ENCODE data around the gene MICOS13. TPM values are rescaled to one million over a fixed set of nuclear protein-coding genes. Genes with fewer than 3 reads are reported as not detected.
"Not testable (repeated sequence)": the region's sequence is repeated elsewhere in the genome, so short reads cannot be mapped to it uniquely, and the experiment has no call there.

Gene MICOS13
- total RNA-seq, 2 donors from 2014 or later = 127 to 142 TPM

- ATAC-seq = peak; percentile 17 to 18
- peak; percentile 84 for DNase-seq
- intact Hi-C loops (cut with DNase I) = no loop called here
Observed at GRCh38 chr19:5690955-5691821, 10.9 kb upstream of the MICOS13 start.

DNA sequence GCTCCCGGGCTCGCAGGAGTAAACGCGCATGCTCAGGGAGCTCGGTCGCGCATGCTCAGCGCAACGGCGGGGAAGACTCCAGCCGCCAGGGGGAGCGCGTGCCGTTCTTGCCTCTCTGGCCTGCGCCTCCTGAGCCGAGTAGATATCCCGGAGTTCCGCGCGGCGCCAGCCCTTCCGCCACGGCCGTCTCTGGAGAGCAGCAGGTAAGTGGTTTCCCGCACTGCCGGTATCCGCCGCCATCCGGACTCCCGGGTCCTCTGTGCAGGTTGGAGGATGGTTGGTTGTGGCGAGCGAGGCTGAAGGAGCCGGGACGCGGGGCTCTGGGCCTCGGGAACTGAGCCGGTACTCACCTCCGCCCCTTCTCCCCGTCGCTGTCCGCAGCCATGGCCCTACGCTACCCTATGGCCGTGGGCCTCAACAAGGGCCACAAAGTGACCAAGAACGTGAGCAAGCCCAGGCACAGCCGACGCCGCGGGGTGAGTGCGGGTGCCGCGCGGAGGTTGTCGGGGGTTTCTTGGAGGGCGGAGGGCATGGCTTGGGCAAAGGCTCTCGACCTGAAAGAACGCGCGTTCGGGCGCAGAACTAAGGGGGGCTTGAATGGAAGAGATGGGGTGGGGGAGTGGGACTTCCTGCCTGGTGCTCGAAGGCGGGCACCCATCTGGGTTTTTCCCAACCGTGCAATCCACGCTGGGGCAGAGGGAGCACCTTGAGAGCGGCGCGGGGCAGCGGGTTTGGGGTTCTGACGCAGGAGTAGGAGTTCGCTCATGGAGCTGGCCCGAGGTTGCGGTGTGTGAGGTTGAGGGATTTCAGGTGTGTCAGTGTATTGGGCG lies 10.0 kb upstream of the MICOS13 start, which contains the start of gene RPL36:
Gene RPL36, plus strand, starts transcription at position 171 of the 830 bp plus-strand sequence. Its CDS starts 213 bp downstream, at position 384.
- intact Hi-C loops (cut with DNase I) = no loop called here
- DNase-seq (peak; percentile 98), ATAC-seq (peak; percentile 70 to 75)

- DNase-seq; ATAC-seq; intact Hi-C loops (cut with DNase I): not testable (repeated sequence)
Observed at GRCh38 chr19:5688262-5688881, 8.1 kb upstream of the MICOS13 start.

DNA sequence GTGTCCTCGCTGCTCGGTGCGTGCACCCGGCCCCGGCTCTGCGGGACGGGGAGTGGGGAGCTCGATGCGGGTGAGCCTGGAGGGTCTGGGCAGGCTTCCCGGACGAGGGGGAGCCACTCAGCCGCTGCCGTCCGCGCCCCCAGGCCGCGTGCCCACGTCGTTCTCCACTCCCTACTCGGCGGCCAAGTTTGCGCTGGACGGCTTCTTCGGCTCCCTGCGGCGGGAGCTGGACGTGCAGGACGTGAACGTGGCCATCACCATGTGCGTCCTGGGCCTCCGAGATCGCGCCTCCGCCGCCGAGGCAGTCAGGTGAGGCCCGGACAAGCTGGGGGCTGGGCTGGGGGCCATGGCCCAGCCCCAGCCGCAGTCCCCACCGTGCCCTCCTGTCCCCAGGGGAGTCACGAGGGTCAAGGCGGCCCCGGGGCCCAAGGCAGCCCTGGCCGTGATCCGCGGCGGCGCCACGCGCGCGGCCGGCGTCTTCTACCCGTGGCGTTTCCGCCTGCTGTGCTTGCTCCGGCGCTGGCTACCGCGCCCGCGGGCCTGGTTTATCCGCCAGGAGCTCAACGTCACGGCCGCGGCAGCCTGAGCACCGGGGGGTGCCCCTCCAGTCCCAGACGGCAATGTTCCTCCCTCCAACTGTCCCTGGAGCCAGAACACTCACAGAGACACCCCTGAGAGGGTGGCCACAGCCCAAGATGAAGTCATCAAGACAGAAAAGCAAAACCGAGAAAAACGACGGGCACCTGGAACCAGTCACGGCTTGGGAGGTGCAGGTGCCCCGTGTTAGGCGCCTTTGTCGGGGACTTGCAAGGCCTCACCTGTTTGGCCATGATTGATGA lies 7.3 kb upstream of the MICOS13 start:
- intact Hi-C loops (cut with DNase I) = no loop called here
- ATAC-seq (no peak), DNase-seq (no peak)

DNA sequence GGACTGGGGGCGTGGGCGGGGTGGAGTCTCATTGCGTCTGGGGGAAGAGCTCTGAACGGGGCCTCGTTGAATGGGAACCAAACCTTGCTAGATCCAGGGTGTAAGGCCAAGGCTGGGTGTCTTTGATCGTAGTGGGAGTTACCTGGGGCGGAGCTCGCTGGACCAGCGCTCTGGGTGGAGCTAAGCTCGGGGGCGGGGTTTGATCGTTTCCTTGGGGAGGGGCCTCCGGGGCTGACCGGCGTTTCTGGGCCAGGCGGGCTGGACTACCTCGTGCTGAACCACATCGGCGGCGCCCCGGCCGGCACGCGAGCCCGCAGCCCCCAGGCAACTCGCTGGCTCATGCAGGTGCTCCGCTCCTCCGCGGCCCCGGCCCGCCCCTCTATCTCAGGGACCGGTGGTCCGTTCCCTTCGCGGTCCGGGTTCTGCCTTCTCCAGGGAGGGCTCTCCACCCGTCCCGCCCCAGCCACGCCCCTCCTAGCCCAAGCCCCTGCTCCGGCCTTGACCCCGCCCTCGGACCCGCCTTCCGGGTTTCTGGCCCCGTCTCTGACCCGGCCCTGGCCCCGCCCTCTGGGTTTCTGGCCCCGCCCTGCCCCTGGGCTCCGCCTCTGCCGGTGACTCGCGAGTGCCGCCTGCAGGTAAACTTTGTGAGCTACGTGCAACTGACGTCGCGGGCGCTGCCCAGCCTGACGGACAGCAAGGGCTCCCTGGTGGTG lies 6.5 kb upstream of the MICOS13 start:
- intact Hi-C loops (cut with DNase I) = no loop called here
- ATAC-seq (peak; percentile 87 to 88), DNase-seq (peak; percentile 100)

GRCh38 chr19:5686326-5686646 lies 6.0 kb upstream of the MICOS13 start:
- ATAC-seq (no peak), DNase-seq (no peak)
- intact Hi-C loops (cut with DNase I) = no loop called here

- intact Hi-C loops (cut with DNase I) = no loop called here
- no peak for DNase-seq
- no peak for ATAC-seq
Observed at GRCh38 chr19:5684694-5685430, 4.5 kb upstream of the MICOS13 start.

DNA sequence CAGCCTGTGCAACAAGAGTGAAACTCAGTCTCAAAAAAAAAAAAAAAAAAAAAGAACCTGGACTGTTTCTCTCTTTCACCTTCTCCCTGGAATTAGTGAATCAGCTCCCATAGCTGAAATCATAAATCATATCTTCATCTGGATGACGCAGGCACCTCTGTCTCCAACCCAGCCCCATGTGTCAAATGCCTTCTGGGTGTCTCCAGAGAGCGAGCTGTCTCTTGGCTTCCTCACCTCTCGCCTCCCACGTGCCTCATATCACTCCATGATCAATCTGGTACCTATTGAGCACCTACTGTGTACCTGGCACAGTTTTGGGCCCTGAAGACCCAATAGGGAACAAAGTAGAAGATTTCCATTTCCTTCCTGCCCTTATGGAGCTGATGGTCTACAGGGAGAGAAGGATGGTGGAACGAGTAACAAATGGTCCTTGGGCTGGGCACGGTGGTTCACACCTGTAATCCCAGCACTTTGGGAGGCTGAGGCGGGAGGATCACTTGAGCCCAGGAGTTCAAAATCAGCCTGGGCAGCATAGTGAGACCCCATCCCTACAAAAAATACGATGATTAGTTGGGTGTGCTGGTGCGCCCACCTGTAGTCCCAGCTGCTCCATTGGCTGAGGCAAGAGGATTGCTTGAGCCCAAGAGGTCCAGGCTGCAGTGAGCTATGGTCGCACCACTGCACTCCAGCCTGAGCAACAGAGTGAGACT lies 3.0 kb upstream of the MICOS13 start:
- intact Hi-C loops (cut with DNase I) = no loop called here
- DNase-seq = no peak
- no peak for ATAC-seq

GRCh38 chr19:5682107-5682482 lies 1.8 kb upstream of the MICOS13 start:
- no peak for DNase-seq
- ATAC-seq = no peak
- intact Hi-C loops (cut with DNase I) = no loop called here

- intact Hi-C loops (cut with DNase I) = no loop called here
Observed at GRCh38 chr19:5681391-5682106, 1.2 kb upstream of the MICOS13 start.

GRCh38 chr19:5680084-5680436 lies 256 bp downstream of the MICOS13 start:
- peak; percentile 71 for DNase-seq
- ATAC-seq = peak; percentile 1 to 10
- intact Hi-C loops (cut with DNase I) = no loop called here

More at GRCh38 chr19:5681391-5682106, 1.2 kb upstream of the MICOS13 start:
- ATAC-seq (no peak), DNase-seq (no peak)

- intact Hi-C loops (cut with DNase I) = no loop called here
- ATAC-seq (no peak), DNase-seq (no peak)
Observed at GRCh38 chr19:5679289-5680083, 830 bp downstream of the MICOS13 start.

- intact Hi-C loops (cut with DNase I) = no loop called here
- ATAC-seq (no peak), DNase-seq (no peak)
Observed at GRCh38 chr19:5678071-5678718, 2.1 kb downstream of the MICOS13 start.

GRCh38 chr19:5677580-5677979 lies 2.7 kb downstream of the MICOS13 start:
- no peak for DNase-seq

DNA sequence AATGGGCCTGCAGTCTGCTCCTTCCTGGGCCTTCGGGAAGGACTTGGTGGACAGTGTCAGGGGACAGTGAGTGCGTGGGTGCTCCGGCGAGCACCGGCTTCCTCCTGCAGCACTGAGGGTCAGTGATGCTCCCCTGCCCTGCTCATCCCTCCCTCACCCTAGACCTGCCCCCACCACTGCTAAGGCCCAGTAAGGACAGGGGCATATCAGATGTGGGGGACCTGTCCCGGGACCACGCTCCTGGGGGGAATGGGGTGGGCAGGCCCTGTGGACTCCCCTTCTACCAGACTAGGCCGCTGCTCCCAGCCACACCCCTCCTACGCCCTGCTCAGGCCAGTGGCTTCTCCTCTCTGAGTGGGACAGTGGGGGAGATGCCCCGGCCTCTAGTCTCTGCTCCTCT lies 3.2 kb downstream of the MICOS13 start:
- intact Hi-C loops (cut with DNase I) = no loop called here
- ATAC-seq (no peak), DNase-seq (no peak)

More at GRCh38 chr19:5677580-5677979, 2.7 kb downstream of the MICOS13 start:
- ATAC-seq = no peak
- intact Hi-C loops (cut with DNase I) = no loop called here
